ENCODE results near the gene RHOC.

- TF ChIP-seq POLR2AphosphoS5 (IDR thresholded peaks at IDR 0.05; ENCODE audit: low read depth, low read length): no peak
- TF ChIP-seq POLR2A (IDR thresholded peaks at IDR 0.05; ENCODE audit: low read depth, low read length): no peak
These were observed 9.1 kb downstream of the RHOC start for GRCh38 chr1:112697781-112698201.
